HL-60 (cell line): ENCODE measurements around the gene OR2S2.

Source experiments
- CTCF ChIP-seq: IDR thresholded peaks from one replicate; pipeline ENCODE4 v1.5.1; 2011; ENCODE audit warnings: low read length, control low read depth, inconsistent platforms; ENCODE audit not compliant: insufficient read depth
- GABPA ChIP-seq: IDR thresholded peaks from 2 replicates; pipeline ENCODE4 v1.6.1; 2012; ENCODE audit warnings: low read depth
- POLR2AphosphoS5 ChIP-seq: IDR thresholded peaks from 2 replicates; pipeline ENCODE4 v1.6.1; 2012; ENCODE audit warnings: low read depth
- REST ChIP-seq: IDR thresholded peaks from 2 replicates; pipeline ENCODE4 v1.6.1; 2012; ENCODE audit warnings: low read depth; ENCODE audit not compliant: insufficient replicate concordance

GRCh38 chr9:35945341-35946018 lies 12.5 kb downstream of the OR2S2 start:
- TF ChIP-seq CTCF (peak; percentile 86), POLR2AphosphoS5 (no peak), GABPA (peak; percentile 26; the same call in 1 of the 2 replicates), REST (no peak)
